ENCODE results near the gene CTBP2. TPM values are rescaled to one million over a fixed set of nuclear protein-coding genes. Genes with fewer than 3 reads are reported as not detected.
A peak's percentile ranks its signal among the peaks of the same experiment; 100 is the strongest.

The CTBP2 gene
- total RNA-seq, 2 donors from 2014 or later = 75.3 to 109 TPM

DNA sequence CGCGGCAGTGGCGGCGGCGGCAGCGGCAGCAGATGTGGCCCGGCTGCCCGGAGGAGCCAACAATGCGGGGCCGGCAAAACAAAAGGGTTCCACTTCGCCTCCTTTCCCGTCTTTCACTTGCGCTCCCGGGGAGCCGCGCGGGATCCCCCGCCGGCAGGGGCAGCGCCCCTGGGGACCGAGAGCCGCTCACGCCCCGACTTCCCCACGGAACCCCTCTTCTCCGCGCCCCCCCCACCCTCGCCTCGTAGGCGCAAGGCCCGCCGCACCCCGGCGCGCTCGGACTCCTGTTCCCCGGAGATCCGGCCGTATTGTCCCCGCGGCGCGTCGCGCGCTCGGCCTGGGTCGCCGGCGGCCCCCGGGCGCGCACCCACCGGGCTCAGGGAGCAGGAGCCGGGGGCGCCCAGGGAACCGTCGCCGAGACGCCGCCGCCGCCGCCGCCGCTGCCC lies 854 bp downstream of the CTBP2 start:
- peak; percentile 52 for DNase-seq
- Mint-ChIP-seq H3K27me3 (ENCODE audit: insufficient read depth) (peaks cover 11% of the 10 kb centered on the region), H3K36me3 (ENCODE audit: low read depth) (no peaks in the 10 kb centered on the region), H3K4me1 (peaks cover 37% of the 10 kb centered on the region), H3K4me3 (peak overlapping the region; percentile 79), H3K27ac (peak overlapping the region; percentile 71), H3K9me3 (no peaks in the 10 kb centered on the region)
- Histone ChIP-seq H3K27me3 (ENCODE audit: control insufficient read depth, insufficient read depth, low read length, poor library complexity, severe bottlenecking) (peaks cover 10% of the 10 kb centered on the region), H3K4me1 (ENCODE audit: control insufficient read depth, insufficient read depth, low read length) (peaks cover 18% of the 10 kb centered on the region), H3K9ac (ENCODE audit: extremely low read depth, low read length, poor library complexity, severe bottlenecking) (no peak overlapping the region), H3K9me3 (ENCODE audit: control insufficient read depth, low read length) (no peaks in the 10 kb centered on the region), H3K36me3 (ENCODE audit: control insufficient read depth, insufficient read depth, low read length) (no peaks in the 10 kb centered on the region), H3K4me3 (ENCODE audit: low read length) (peak overlapping the region; percentile 73), H3K27ac (ENCODE audit: low read depth, low read length) (peak overlapping the region; percentile 91)
- 0 to 1% methylated on average over 14 to 60 of the region's 66 CpGs for WGBS, 2 experiments (ENCODE audit: insufficient coverage in 1 of 2, insufficient read length in 1 of 2)
- TF ChIP-seq, protein P1, sequence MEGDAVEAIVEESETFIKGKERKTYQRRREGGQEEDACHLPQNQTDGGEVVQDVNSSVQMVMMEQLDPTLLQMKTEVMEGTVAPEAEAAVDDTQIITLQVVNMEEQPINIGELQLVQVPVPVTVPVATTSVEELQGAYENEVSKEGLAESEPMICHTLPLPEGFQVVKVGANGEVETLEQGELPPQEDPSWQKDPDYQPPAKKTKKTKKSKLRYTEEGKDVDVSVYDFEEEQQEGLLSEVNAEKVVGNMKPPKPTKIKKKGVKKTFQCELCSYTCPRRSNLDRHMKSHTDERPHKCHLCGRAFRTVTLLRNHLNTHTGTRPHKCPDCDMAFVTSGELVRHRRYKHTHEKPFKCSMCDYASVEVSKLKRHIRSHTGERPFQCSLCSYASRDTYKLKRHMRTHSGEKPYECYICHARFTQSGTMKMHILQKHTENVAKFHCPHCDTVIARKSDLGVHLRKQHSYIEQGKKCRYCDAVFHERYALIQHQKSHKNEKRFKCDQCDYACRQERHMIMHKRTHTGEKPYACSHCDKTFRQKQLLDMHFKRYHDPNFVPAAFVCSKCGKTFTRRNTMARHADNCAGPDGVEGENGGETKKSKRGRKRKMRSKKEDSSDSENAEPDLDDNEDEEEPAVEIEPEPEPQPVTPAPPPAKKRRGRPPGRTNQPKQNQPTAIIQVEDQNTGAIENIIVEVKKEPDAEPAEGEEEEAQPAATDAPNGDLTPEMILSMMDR (conservative IDR thresholded peaks at IDR 0.05) = no peak

DNA sequence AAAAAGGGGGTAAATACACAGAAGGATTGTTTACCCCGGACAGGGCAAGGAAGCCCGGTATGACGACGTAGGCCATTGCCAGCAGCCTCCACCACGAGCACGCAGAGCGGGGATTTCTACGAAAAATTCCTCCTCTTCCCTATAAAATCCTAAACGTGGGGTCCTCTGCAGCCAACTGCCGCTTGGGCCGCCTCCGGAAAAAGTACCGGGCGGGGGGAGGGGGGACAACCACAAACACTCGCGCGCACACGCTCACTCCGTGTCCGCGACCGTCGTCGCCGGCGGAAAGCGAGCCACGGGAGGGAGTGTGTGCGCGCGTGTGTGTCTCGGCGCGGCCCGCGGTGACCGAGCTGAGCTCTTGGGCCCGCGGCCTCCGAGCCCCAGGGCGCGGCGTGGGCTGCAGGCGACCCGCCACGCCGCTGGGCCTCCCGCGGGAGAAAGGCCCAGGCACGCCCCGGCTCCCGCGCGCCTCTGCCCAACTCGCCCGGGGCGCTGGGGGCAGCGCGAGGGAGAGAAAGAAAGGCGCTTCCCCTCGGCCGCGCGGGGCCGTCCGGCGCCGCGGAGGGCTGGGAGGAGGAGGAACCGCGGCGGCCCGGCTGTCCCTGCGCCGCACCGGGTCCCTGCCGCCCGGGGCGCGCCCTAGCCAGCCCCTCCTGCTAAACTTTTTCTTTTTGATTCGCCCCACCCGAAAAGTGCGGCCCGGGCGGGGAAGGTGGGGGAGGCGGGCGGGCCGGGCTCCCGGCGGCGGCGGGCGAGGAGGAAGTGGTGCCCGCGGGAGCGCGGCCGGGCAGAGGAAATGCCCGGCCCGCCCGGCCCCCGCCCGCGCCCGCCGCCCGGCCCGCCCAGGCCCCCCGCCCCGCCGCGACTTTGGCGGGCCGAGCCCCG lies 1.5 kb downstream of the CTBP2 start:
- peak; percentile 48 for DNase-seq
- H3K27ac Mint-ChIP-seq = peak overlapping the region; percentile 56
- no peaks in the 10 kb centered on the region for H3K36me3 ChIP-seq (ENCODE audit: control insufficient read depth, insufficient read depth, low read length)
- H3K9me3 Mint-ChIP-seq = no peaks in the 10 kb centered on the region
- H3K27me3 Mint-ChIP-seq (ENCODE audit: insufficient read depth) = peaks cover 5% of the 10 kb centered on the region
- H3K4me3 Mint-ChIP-seq = peak overlapping the region; percentile 79
- peak overlapping the region; percentile 92 for H3K4me3 ChIP-seq (ENCODE audit: low read length)
- peaks cover 43% of the 10 kb centered on the region for H3K4me1 Mint-ChIP-seq
- peak overlapping the region; percentile 64 for H3K9ac ChIP-seq (ENCODE audit: extremely low read depth, low read length, poor library complexity, severe bottlenecking)
- WGBS, 2 experiments (ENCODE audit: insufficient coverage in 1 of 2, insufficient read length in 1 of 2) = 0 to 1% methylated on average over 31 to 104 of the region's 115 CpGs
- no peaks in the 10 kb centered on the region for H3K36me3 Mint-ChIP-seq (ENCODE audit: low read depth)
- peak overlapping the region; percentile 56 for H3K27ac ChIP-seq (ENCODE audit: low read depth, low read length)
- TF ChIP-seq, protein P1 (conservative IDR thresholded peaks at IDR 0.05) = no peak
- no peaks in the 10 kb centered on the region for H3K9me3 ChIP-seq (ENCODE audit: control insufficient read depth, low read length)
- H3K4me1 ChIP-seq (ENCODE audit: control insufficient read depth, insufficient read depth, low read length) = peaks cover 19% of the 10 kb centered on the region
- peaks cover 3% of the 10 kb centered on the region for H3K27me3 ChIP-seq (ENCODE audit: control insufficient read depth, insufficient read depth, low read length, poor library complexity, severe bottlenecking)

DNA sequence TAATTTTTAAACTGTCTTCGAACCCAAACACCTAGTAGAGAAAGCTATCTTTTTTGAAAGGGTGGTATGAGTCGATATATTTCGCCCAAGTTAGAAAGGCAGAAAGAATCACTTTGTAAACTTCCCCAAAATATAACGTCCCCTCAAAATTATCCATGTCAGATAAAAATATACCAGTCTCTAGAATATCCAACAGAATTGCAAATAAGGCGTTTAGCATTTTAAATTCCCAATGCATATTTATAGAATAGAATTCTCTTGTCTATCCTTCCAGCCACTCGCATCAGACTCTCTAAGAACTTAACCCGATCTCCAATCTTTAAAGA lies 2.1 kb downstream of the CTBP2 start:
- Mint-ChIP-seq H3K9me3 (no peaks in the 10 kb centered on the region), H3K27ac (peak overlapping the region; percentile 56), H3K4me1 (peaks cover 49% of the 10 kb centered on the region), H3K4me3 (peak overlapping the region; percentile 79), H3K27me3 (ENCODE audit: insufficient read depth) (peaks cover 3% of the 10 kb centered on the region), H3K36me3 (ENCODE audit: low read depth) (no peaks in the 10 kb centered on the region)
- DNase-seq = no peak
- peak overlapping the region; percentile 92 for H3K4me3 ChIP-seq (ENCODE audit: low read length)
- no peaks in the 10 kb centered on the region for H3K27me3 ChIP-seq (ENCODE audit: control insufficient read depth, insufficient read depth, low read length, poor library complexity, severe bottlenecking)
- 0 to 4% methylated on average over 1 to 7 of the region's 7 CpGs for WGBS, 2 experiments (ENCODE audit: insufficient coverage in 1 of 2, insufficient read length in 1 of 2)
- H3K9me3 ChIP-seq (ENCODE audit: control insufficient read depth, low read length) = no peaks in the 10 kb centered on the region
- peaks cover 19% of the 10 kb centered on the region for H3K4me1 ChIP-seq (ENCODE audit: control insufficient read depth, insufficient read depth, low read length)
- no peaks in the 10 kb centered on the region for H3K36me3 ChIP-seq (ENCODE audit: control insufficient read depth, insufficient read depth, low read length)
- TF ChIP-seq, protein P1 (conservative IDR thresholded peaks at IDR 0.05) = no peak
- no peak overlapping the region for H3K27ac ChIP-seq (ENCODE audit: low read depth, low read length)
- peak overlapping the region; percentile 64 for H3K9ac ChIP-seq (ENCODE audit: extremely low read depth, low read length, poor library complexity, severe bottlenecking)

All from endodermal cell (in vitro differentiated cells).